Measurements from ENCODE around the gene NKX6-1. TPM values are rescaled to one million over a fixed set of nuclear protein-coding genes. Genes with fewer than 3 reads are reported as not detected.

Gene NKX6-1
- polyA plus RNA-seq, 1 donor from 2014 or later, result 20.1 TPM

DNA sequence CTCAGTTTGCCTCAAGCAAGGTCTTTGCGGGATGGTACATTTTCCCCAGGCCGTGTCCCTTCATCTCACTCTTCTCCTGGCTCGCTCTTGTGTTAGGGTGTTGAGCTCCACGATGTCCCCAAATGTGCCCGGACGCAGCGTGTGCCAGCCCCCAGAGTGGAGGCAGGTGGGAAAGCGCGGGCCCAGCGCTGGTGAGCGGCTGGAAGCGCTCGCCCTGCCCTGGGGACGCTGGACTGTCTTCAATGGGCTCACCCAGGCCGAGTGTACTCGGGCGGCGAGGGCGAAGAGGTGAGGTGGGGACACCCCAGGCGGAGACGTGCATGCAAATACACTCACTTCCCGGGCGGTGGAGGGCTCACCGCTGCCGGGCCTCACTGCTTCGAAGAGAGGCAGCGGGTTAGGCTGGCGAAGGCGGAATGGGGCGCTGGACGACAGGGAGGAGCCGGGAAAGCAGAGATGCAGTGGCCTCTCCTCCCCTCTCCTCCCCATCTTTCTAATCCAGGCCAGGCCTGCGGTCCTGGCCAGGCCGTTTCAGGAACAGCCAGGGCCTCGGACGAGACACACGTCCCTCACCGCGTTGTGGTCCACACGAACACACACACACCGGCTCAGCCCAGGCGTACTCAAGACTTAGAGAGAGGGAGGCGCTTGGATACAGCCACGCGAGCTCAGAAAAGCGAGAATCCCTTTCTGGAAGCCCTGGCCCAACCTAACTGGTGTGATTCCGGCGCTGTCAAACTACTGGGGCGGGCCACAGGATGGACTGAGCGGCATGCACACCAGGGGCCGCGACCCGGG lies 2.2 kb downstream of the NKX6-1 start:
- Histone ChIP-seq H2AFZ (ENCODE audit: low read depth, low read length) (no peak overlapping the region), H3K36me3 (ENCODE audit: insufficient read depth, low read length) (no peaks in the 10 kb centered on the region), H3K27ac (ENCODE audit: low read length) (peak overlapping the region; percentile 52), H4K20me1 (ENCODE audit: insufficient read depth) (no peaks in the 10 kb centered on the region), H3K9me3 (ENCODE audit: low read length) (no peaks in the 10 kb centered on the region), H3K79me2 (replicated peaks; ENCODE audit: insufficient read depth, low read length) (no peaks in the 10 kb centered on the region), H3K4me2 (ENCODE audit: low read length) (no peak overlapping the region), H3K27me3 (ENCODE audit: insufficient read depth, low read depth, low read length) (peaks cover 100% of the 10 kb centered on the region), H3K9ac (ENCODE audit: low read length) (peak overlapping the region; percentile 57), H3F3A (ENCODE audit: insufficient read depth, low read length, poor library complexity, severe bottlenecking) (no peaks in the 10 kb centered on the region), H3K9me2 (ENCODE audit: insufficient read depth, low read length) (no peaks in the 10 kb centered on the region), H3K4me3 (ENCODE audit: low read length) (peak overlapping the region; percentile 61)
- no peak for TF ChIP-seq EP300 (conservative IDR thresholded peaks at IDR 0.05; ENCODE audit: poor library complexity, severe bottlenecking)
- TF ChIP-seq, protein P1, sequence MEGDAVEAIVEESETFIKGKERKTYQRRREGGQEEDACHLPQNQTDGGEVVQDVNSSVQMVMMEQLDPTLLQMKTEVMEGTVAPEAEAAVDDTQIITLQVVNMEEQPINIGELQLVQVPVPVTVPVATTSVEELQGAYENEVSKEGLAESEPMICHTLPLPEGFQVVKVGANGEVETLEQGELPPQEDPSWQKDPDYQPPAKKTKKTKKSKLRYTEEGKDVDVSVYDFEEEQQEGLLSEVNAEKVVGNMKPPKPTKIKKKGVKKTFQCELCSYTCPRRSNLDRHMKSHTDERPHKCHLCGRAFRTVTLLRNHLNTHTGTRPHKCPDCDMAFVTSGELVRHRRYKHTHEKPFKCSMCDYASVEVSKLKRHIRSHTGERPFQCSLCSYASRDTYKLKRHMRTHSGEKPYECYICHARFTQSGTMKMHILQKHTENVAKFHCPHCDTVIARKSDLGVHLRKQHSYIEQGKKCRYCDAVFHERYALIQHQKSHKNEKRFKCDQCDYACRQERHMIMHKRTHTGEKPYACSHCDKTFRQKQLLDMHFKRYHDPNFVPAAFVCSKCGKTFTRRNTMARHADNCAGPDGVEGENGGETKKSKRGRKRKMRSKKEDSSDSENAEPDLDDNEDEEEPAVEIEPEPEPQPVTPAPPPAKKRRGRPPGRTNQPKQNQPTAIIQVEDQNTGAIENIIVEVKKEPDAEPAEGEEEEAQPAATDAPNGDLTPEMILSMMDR (IDR thresholded peaks at IDR 0.05; ENCODE audit: poor library complexity, severe bottlenecking), result no peak
- TF ChIP-seq, protein P2, sequence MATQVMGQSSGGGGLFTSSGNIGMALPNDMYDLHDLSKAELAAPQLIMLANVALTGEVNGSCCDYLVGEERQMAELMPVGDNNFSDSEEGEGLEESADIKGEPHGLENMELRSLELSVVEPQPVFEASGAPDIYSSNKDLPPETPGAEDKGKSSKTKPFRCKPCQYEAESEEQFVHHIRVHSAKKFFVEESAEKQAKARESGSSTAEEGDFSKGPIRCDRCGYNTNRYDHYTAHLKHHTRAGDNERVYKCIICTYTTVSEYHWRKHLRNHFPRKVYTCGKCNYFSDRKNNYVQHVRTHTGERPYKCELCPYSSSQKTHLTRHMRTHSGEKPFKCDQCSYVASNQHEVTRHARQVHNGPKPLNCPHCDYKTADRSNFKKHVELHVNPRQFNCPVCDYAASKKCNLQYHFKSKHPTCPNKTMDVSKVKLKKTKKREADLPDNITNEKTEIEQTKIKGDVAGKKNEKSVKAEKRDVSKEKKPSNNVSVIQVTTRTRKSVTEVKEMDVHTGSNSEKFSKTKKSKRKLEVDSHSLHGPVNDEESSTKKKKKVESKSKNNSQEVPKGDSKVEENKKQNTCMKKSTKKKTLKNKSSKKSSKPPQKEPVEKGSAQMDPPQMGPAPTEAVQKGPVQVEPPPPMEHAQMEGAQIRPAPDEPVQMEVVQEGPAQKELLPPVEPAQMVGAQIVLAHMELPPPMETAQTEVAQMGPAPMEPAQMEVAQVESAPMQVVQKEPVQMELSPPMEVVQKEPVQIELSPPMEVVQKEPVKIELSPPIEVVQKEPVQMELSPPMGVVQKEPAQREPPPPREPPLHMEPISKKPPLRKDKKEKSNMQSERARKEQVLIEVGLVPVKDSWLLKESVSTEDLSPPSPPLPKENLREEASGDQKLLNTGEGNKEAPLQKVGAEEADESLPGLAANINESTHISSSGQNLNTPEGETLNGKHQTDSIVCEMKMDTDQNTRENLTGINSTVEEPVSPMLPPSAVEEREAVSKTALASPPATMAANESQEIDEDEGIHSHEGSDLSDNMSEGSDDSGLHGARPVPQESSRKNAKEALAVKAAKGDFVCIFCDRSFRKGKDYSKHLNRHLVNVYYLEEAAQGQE (IDR thresholded peaks at IDR 0.05; ENCODE audit: borderline replicate concordance), result peak; percentile 12
- peak; percentile 60 for TF ChIP-seq EZH2 (IDR thresholded peaks at IDR 0.05; ENCODE audit: borderline replicate concordance, insufficient read depth, low read length, poor library complexity, severe bottlenecking)
- TF ChIP-seq POLR2AphosphoS5 (IDR thresholded peaks at IDR 0.05), result no peak
- TF ChIP-seq RAD21 (conservative IDR thresholded peaks at IDR 0.05), result no peak
- no peak for TF ChIP-seq MXI1 (conservative IDR thresholded peaks at IDR 0.05; ENCODE audit: poor library complexity, severe bottlenecking)
- TF ChIP-seq SMC3 (conservative IDR thresholded peaks at IDR 0.05; ENCODE audit: poor library complexity), result no peak

DNA sequence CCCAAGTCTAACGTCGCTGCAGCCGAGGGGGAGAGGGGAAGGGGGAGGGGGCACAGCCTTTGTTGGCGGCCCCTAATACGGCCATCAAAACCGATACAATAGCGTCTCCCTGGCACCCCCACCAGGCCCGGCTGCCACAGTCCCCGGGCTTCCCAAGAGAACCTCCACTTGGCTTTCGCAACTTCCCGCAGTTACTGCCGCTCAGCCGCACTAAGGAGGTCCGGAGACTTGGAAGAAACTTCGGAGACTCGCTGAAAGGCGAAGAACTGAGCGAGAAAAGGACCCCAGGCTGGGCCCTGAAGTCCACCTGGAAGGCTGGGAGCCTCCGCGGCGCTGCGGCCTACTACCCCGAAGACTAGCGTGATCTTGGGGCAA lies 2.8 kb downstream of the NKX6-1 start:
- peaks cover 100% of the 10 kb centered on the region for H3K27me3 ChIP-seq (ENCODE audit: insufficient read depth, low read depth, low read length)
- no peaks in the 10 kb centered on the region for H3K36me3 ChIP-seq (ENCODE audit: insufficient read depth, low read length)
- H3K27ac ChIP-seq (ENCODE audit: low read length), result peak overlapping the region; percentile 52
- no peaks in the 10 kb centered on the region for H3K79me2 ChIP-seq (replicated peaks; ENCODE audit: insufficient read depth, low read length)
- no peaks in the 10 kb centered on the region for H4K20me1 ChIP-seq (ENCODE audit: insufficient read depth)
- H2AFZ ChIP-seq (ENCODE audit: low read depth, low read length), result no peak overlapping the region
- TF ChIP-seq EZH2 (IDR thresholded peaks at IDR 0.05; ENCODE audit: borderline replicate concordance, insufficient read depth, low read length, poor library complexity, severe bottlenecking) (no peak), RAD21 (conservative IDR thresholded peaks at IDR 0.05) (no peak), POLR2AphosphoS5 (IDR thresholded peaks at IDR 0.05) (no peak), EP300 (conservative IDR thresholded peaks at IDR 0.05; ENCODE audit: poor library complexity, severe bottlenecking) (no peak), MXI1 (conservative IDR thresholded peaks at IDR 0.05; ENCODE audit: poor library complexity, severe bottlenecking) (no peak), TAF1 (IDR thresholded peaks at IDR 0.05; ENCODE audit: low read depth) (no peak), SMC3 (conservative IDR thresholded peaks at IDR 0.05; ENCODE audit: poor library complexity) (no peak)
- TF ChIP-seq, protein P2 (IDR thresholded peaks at IDR 0.05; ENCODE audit: borderline replicate concordance), result no peak
- TF ChIP-seq, protein P1 (IDR thresholded peaks at IDR 0.05; ENCODE audit: poor library complexity, severe bottlenecking), result no peak
- no peaks in the 10 kb centered on the region for H3K9me2 ChIP-seq (ENCODE audit: insufficient read depth, low read length)
- peak overlapping the region; percentile 61 for H3K4me3 ChIP-seq (ENCODE audit: low read length)
- H3K9ac ChIP-seq (ENCODE audit: low read length), result peak overlapping the region; percentile 57
- no peaks in the 10 kb centered on the region for H3F3A ChIP-seq (ENCODE audit: insufficient read depth, low read length, poor library complexity, severe bottlenecking)
- no peaks in the 10 kb centered on the region for H3K9me3 ChIP-seq (ENCODE audit: low read length)
- no peak overlapping the region for H3K4me2 ChIP-seq (ENCODE audit: low read length)
